ENCODE data around the gene TTL.
"Not testable (repeated sequence)": the region's sequence is repeated elsewhere in the genome, so short reads cannot be mapped to it uniquely, and the experiment has no call there.

TTL gene

DNA sequence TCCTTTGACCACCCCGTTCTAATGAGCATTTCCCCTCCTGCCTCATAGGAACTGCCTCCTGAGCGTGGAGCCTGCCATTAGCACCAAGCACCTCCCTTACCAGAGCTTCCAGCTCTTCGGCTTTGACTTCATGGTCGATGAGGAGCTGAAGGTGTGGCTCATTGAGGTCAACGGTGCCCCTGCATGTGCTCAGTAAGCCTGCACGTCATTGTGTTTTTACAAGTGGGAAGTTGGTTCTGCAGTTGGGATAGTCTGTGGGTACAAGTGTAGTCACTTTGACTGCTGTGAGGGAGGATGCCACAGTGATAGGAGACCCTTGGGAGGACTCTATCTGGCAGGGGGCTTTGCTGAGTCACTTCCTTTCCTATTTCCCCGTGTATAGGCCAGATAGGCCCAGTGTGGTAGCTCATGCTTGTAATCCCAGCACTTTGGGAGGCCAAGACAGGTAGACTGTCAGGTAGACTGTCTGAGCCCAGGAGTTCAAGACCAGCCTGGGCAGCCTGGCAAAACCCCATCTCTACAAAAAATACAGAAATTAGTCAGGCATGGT is 38.4 kb downstream of the TTL start:
- DNase-seq (ENCODE audit: low read depth in 2 of 2): no peak

DNA sequence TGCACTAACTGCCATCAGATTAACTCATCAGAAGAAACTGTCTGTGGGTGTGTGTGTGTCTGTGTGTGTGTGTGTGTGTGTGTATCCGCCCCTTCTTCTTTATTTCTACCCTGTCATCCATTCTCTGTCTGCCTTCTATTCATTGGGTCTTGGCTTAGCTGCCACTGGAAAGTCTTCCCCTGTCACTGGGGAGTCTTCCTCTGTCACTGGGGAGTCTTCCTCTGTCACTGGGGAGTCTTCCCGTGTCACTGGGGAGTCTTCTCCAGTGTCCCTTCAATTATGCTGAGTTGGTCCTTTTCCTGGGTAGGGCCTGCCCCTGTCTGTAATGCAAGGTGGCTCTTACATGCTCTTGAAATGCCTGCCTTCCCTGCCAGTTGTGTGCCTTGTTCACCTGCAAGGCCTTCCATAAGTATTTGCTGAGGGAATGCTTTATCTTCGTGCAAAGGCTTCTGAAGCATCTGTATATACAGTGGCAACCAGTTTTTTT is 41.4 kb downstream of the TTL start:
- no peak for DNase-seq (ENCODE audit: low read depth in 2 of 2)

DNA sequence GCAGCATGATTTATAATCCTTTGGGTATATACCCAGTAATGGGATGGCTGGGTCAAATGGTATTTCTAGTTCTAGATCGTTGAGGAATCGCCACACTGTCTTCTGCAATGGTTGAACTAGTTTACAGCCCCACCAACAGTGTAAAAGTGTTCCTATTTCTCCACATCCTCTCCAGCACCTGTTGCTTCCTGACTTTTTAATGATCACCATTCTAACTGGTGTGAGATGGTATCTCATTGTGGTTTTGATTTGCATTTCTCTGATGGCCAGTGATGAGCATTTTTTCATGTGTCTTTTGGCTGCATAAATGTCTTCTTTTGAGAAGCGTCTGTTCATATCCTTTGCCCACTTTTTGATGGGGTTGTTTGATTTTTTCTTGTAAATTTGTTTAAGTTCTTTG is 42.3 kb downstream of the TTL start:
- DNase-seq (ENCODE audit: low read depth in 2 of 2): not testable (repeated sequence)

DNA sequence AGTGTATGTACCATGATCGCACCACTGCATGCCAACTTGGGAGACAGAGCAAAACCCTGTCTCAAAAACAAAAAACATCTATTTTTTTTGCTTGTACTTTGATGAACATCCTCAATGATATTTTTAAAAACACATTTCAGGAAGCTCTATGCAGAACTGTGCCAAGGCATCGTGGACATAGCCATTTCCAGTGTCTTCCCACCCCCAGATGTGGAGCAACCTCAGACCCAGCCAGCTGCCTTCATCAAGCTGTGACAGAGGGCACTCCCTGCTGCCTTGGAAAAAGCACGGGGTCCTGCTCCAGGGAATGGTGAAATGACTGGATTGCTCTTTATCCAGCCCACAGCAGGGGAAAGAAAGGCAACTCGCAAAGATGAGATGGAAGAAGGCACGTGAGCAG is 46.6 kb downstream of the TTL start:
- no peak for DNase-seq (ENCODE audit: low read depth in 2 of 2)

DNA sequence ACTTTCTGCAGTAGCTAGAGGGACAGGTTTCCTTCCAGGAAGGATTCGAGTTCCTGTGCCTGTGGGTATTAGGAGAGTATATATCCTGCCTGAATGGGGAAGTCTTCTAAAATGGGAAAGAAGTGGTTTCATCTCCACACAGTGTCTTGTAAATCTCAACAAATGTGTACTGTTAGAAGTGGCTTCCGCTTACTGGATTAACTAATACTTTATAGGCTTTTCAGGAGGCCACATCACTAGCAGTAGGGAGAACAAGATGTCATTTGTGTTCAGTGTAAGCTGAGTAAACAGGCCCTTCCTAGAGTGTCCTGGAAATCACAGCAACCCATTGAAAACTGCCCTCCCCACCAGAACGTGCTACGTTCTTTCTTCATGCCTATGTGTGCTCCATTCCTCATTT is 47.8 kb downstream of the TTL start:
- no peak for DNase-seq (ENCODE audit: low read depth in 2 of 2)

DNA sequence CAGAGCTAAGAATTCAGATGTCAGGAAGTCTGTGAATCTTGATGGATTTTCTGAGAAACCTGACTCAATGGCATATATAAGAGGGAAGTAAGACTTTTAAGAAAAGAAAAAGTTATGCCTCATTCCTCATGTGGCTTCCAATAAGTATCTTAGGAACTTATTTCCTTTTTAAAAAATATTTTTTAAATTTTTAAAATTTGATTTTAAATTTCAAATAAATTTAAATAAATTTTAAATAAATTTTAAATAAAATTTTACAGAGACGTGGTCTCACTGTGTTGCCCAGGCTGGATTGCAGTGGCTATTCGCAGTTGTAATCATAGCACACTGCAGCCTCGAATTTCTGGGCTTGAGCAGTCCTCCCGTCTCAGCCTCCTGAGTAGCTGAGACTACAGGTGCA is 48.8 kb downstream of the TTL start:
- no peak for DNase-seq (ENCODE audit: low read depth in 2 of 2)

DNA sequence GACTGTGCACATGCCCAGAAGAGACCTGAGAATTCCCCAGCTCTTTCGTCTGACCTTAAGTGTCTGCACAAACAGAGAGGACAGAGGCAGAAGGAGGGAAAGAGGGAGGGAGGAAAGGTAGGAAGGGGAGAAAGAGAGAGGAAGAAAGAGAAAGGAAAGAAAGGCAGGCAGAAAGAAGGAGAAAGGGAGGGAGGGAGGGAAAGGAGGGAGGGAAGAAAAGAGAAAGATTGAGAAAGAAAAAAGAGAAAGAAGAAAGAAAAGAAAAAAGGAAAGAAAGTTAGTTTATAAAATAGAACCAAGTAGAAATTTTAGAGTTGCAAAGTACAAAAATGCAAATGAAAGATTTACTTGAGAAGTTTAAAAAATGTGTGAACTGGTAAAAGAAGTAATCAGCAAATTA is 52.9 kb downstream of the TTL start:
- no peak for DNase-seq (ENCODE audit: low read depth in 2 of 2)

DNA sequence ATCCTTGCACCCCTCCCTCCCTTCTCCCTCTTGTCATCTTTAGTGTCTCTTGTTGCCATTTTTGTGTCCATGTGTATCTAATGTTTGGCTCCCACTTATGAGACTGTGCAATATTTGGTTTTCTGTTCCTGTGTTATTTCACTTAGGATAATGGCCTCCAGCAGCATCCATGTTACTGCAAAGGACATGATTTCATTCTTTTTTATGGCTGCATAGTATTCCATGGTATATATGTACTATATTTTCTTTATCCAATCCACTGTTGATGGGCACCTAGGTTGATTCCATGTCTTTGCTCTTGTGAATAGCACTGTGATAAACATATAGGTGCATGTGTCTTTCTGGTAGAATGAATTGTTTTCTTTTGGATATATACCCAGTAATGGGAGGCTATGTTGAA is 54.7 kb downstream of the TTL start:
- not testable (repeated sequence) for DNase-seq (ENCODE audit: low read depth in 2 of 2)

DNA sequence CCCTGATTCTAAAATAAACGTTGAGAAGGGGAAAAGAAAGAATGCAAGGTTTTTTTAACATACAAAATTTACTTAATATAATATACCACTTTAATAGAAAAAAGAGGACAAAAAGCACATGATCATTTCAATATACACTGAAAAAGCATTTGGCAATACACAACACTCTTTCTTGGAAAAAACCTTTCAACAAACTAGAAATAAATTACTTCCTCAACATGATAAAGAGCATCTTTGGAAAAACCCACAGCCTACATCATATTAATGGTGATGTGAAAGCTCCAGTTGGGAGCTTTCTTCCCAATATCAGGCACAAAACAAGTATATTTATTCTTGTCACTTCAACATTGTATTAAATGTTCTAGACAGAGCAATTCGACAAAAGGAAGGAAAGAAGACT is 57.4 kb downstream of the TTL start:
- DNase-seq (ENCODE audit: low read depth in 2 of 2): no peak

DNA sequence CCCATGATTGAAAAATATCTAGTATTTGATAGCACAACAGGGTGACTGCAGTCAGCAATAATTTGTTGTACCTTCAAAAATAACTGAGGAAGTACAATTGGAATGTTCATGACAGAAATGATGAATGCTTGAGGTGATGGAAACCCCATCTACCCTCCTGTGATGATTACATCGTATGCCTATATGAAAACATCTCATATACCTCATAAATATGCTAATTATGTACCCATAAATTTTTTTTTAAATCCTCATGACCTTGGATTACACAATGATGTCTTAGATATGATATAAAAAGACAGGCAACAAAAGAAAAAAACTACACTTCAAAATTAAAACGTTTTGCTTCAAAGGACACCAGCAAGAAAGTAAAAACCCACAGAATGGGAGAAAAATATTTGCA is 59.0 kb downstream of the TTL start:
- no peak for DNase-seq (ENCODE audit: low read depth in 2 of 2)

DNA sequence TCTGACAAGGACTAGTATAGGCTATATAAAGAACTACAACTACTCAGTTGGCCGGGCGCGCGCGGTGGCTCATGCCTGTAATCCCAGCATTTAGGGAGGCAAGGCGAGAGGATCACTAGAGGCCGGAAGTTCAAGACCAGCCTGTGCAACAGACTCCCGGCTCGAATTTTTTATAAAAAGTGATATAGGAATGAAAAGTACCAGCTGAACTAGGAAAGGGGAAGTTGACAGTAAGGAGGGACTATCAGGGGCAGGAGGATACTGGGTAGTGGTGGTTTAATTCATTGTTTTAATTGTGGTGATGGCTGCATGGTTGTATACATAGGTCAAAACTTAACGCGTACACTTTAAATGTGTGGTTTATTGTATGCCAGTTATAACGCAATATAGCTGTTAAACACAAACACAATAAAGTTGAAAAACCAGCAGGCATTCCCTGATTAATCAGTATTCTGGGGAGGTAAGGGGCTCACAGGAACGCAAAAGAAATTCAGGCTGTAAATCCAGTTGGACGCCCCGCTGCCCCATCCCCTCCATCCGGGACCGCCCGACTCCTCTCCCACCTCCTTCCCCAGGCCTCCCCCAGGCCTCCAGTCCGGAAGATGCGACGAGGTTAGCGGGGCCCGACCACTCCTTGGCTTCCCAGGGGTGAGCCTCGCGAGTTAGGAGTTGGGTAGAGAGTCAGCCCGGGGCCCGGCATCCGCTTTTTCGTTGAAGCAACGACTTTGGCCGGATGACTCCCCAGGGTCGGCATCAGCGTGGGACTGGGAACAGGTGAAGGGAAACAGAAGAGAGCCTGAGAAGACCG is 59.6 kb downstream of the TTL start:
- peak; percentile 54 to 55 for DNase-seq (ENCODE audit: low read depth in 2 of 2)

DNA sequence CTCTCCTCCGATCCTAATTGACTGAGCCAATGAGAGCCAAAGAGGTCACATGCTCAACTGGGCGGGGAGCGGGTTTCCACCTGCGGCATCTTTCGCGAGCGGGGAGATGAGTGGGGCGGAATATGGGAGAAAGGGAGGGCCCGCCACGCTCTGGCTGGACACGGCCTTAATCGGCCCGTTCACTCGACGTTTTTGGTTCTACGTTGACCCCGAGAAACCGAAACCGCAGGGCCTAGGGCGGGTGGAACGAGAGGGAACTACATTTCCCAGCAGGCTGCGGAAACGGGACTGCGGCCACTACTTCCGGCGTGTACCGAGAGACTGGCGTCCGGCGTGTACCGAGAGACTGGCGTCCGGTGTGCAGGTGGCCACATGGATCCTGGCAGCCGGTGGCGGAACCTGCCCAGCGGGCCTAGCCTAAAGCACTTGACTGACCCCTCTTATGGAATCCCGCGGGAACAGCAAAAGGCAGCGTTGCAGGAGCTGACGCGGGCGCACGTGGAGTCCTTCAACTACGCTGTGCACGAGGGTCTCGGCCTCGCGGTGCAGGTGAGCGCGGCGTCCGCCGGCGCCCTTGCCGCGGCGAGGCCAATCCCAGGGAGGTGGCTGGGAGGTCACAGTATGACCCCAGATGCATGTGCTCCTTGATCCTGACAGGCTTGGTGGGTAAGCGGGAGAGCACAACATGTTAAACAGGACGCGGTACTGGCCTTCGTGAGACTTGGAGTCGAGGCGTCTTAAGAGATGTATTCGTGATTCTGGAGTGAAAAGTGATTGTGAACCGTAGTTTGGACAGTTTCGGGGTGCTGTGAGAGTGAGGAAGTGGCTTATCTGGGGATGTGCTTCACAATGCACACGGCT is 60.4 kb downstream of the TTL start, which contains the start of gene POLR1B:
Gene POLR1B (plus strand): TSS at position 343 of the 861 bp plus-strand sequence. CDS start 30 bp downstream, at position 373.
- peak; percentile 63 to 74 for DNase-seq (ENCODE audit: low read depth in 2 of 2)

DNA sequence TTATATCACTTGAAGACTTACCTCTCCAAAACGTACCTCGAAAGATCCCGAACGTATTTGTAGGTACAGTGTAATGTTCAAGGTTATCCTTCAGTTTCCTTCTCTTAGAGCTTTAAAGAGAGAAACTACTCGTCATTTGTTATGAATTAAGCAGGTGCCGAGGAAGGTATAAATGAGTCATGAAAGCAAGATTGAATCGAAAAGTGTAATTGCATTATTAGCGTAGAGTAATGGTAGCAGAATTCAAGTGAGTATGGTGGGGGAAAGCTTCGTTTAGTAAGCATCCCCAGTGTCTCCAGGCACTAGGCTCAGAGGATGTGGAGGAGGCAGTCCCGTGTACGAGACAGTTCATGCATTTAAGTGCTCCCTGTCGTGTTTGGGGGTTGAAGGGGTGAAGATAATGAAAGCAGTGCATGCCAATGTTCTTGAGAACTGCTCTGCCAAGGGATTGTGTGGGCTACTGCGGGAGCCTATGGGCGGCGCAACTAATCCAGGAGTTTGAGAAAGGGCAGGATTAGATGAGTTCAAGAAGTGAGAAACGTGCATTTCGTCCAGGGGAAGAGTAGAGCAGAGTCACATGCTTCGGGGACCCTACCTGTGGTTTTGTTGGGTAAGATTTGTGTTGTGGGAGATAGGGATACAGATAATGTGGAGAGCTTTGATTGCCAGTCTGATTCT is 61.2 kb downstream of the TTL start:
- DNase-seq (ENCODE audit: low read depth in 2 of 2): no peak

DNA sequence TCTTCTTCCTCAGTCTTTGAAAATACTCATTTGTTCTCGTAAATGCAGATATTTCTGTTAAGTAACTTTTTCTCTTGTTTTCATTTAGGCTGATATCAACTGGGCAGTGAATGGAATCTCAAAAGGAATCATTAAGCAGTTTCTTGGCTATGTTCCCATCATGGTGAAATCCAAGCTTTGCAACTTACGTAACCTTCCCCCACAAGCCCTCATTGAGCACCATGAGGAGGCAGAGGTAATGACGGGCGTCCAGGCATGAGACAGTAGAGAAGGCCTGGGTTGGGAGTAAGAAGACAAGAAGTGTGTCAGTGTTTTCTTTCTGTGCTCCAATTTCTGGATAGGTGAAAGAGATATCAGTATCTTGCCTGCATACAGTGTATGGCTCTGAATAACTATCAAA is 65.4 kb downstream of the TTL start:
- DNase-seq (ENCODE audit: low read depth in 2 of 2): no peak

DNA sequence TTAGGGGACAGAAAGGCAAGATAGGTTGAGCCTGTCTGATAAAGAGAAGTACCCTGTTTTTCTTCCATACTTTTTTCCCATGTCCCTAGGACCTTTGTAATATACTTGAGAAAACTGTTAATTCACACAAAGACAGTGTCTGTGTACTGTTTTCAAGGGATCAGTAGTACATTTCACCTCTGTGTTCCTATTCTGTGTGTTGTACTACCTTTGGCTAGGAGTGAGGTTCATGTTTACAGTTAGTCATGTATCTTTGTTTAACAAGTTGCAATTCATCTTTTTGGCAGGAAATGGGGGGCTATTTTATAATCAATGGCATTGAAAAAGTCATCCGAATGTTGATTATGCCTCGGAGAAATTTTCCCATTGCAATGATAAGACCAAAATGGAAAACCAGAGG is 67.0 kb downstream of the TTL start:
- no peak for DNase-seq (ENCODE audit: low read depth in 2 of 2)

DNA sequence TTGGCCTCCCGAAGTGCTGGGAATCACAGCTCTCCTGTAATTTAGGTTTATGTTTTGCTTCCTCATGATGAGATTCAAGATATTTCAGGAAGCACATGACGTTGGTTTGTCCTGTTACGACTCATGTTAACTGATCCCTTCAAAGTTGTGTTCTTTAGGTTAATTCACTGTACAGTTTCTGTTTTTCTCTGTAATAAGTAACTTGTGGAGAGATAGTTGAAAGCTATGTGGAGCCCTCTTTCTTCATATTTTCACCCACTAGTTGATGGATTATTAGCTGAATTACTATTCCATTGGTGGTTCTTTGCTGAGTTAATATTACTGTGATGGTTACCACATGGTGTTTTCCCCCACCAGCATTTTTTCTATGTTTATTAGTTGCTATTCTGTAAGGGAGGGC is 84.1 kb downstream of the TTL start:
- DNase-seq (ENCODE audit: low read depth in 2 of 2): no peak

DNA sequence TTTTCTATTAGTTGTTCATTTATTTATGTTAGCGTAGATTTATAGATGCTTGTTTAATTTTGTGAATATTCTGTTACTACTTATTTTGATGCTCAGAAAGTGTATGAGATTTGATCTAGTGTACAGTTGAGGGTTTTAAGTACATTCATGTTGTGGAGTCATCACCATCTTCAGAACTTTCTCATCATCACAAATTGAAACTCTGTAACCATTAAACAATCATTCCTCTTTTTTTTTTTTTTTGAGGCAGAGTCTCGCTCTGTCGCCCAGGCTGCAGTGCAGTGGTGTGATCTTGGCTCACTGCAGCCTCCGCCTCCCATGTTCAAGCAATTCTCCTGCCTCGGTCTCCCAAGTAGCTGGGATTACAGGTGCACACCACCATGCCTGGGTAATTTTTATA is 84.6 kb downstream of the TTL start:
- DNase-seq (ENCODE audit: low read depth in 2 of 2): not testable (repeated sequence)

DNA sequence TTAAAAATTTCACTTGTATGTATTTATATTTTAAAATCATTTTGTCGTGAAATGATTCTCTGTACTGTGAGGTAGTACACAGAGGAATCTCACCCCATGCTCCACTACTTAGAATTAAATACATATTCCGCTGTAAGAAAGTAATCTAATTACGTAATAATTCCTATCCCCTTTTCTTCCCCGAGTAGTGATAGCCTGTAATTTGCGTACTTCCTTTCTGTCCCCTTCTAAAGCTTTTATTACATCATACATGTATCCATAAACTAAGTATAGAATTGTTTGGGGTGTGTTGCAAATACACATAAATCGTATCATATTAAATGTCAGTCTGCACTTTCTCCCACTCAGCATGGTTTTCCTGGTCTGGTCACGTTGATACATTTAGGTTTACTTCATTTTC is 90.0 kb downstream of the TTL start:
- DNase-seq (ENCODE audit: low read depth in 2 of 2): no peak

DNA sequence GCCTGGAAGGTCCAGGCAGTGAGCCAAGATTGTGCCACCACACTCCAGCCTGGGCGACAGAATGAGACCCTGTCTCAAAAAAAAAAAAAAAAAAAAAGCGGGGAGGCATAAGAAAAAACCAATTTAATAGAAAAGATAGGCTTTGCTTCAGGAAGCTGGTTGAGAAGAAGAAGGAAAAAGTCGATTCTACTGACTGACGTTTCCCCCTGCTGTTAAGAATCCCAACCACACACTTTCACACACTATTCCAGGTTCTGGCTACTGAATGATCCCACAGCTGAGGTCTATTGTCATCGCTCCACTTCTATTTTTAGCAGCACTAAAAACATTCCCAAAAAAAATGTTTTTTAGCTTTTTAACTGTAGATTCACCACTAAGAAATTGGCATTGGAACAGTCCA is 95.8 kb downstream of the TTL start:
- DNase-seq (ENCODE audit: low read depth in 2 of 2): no peak

DNA sequence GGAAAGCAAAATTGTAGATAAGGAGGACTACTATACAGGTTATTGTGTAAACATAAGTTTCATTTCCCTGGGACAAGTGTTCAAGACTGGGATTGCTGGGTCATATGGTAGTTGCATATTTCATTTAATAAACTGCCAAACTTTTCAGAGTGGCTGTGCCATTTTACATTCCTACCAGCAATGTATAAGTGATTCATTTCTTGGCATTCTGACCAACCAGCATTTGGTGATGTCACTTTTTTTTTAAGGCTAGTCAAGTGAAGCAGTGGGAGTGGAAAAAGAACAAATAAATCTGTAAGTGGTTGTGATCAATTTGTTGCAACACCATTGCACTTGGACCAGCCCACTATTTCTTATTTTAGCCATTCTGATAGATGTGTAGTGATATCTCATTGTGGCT is 97.3 kb downstream of the TTL start:
- DNase-seq (ENCODE audit: low read depth in 2 of 2): no peak

DNA sequence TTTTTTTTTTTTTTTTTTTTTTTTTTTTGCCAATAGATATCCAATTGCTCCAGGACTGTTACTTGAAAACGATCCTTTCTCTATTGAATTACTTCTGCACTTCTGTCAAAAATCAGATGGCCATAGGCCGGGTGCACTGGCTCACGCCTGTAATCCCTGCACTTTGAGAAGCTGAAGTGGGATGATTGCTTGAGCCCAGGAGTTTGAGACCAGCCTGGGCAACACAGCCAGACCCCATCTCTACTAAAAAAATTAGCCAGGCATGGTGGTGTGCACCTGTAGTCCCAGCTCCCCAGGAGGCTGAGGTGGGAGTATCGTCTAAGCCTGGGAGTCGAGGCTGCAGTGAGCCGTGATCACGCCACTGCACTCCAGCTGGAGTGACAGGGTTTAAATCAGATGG is 98.1 kb downstream of the TTL start:
- DNase-seq (ENCODE audit: low read depth in 2 of 2): no peak

DNA sequence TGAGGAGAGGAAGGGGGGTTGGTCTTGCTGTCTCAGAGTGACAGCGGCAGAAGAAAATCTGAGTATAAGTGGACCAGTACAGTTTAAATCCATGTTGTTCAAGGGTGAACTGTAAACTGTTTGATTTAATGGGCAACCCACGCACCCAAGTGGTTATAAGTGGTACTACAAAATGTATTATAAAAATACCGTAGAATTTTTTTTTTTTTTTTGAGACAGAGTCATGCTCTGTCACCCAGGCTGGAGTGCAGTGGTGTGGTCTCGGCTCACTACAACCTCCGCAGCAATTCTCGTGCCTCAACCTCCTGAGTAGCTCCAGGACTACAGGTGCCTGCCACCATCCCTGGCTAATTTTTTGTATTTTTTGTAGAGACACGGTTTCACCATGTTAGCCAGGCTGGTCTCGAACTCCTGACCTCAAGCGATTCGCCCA is 100.4 kb downstream of the TTL start:
- DNase-seq (ENCODE audit: low read depth in 2 of 2): no peak
